Choroid plexus epithelial cell (primary cell): ENCODE measurements around the gene SCAPER.

Experiments used
- DNase-seq: peaks from one replicate; pipeline ENCODE4 v3.0.0-alpha.2; 2010; ENCODE audit warnings: low read depth
- H3K4me3 ChIP-seq: 2 replicates; pipeline ENCODE4 v1.5.1; 2011; ENCODE audit warnings: low read depth, mild to moderate bottlenecking, control low read depth, low read length, moderate library complexity
- TF ChIP-seq, protein P1 (sequence below): conservative IDR thresholded peaks from 2 replicates; pipeline ENCODE4 v1.5.1; 2011; ENCODE audit warnings: low read depth, mild to moderate bottlenecking, control low read depth, inconsistent platforms, low read length, moderate library complexity

The SCAPER gene

DNA sequence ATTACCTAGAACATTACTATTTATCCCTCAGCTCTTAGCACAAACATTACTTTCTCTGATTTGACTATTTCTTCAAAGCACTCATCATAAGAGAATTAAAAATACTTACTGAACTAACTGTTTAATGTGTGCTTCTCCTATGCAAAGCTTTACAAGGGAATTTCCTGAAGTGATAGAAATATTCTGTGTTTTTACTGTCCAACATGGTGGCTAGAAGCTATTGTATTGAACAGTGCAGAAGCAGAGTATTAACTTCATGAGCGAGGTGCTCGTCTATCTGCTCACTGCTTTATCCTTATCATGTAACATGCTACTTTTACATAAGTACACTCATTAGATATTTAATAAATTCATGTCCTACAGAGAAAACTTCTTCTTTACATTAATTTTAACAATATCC, 329.5 kb downstream of the SCAPER start:
- DNase-seq = no peak
- no peak overlapping the region for H3K4me3 ChIP-seq
- TF ChIP-seq, protein P1, sequence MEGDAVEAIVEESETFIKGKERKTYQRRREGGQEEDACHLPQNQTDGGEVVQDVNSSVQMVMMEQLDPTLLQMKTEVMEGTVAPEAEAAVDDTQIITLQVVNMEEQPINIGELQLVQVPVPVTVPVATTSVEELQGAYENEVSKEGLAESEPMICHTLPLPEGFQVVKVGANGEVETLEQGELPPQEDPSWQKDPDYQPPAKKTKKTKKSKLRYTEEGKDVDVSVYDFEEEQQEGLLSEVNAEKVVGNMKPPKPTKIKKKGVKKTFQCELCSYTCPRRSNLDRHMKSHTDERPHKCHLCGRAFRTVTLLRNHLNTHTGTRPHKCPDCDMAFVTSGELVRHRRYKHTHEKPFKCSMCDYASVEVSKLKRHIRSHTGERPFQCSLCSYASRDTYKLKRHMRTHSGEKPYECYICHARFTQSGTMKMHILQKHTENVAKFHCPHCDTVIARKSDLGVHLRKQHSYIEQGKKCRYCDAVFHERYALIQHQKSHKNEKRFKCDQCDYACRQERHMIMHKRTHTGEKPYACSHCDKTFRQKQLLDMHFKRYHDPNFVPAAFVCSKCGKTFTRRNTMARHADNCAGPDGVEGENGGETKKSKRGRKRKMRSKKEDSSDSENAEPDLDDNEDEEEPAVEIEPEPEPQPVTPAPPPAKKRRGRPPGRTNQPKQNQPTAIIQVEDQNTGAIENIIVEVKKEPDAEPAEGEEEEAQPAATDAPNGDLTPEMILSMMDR = no peak

DNA sequence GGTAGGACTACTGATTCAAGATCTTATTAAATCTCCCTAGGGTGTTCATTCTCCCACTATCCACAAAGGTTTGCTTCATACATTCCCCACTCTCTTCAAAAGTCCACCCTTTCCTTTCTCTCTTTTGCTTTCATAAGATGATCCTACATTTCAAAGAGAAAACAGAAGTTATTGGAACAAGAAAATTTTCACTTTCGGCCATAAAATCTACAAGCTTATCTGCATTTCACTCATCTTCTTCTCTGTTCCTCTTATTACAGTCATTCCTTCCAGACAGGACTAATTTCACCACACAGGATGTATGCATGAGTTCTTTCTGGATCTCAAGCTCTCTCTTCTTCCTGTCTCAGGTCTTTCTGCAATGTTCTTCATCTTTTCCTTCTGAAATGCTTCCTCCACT, 329.9 kb downstream of the SCAPER start:
- DNase-seq = peak; percentile 5
- no peak overlapping the region for H3K4me3 ChIP-seq

DNA sequence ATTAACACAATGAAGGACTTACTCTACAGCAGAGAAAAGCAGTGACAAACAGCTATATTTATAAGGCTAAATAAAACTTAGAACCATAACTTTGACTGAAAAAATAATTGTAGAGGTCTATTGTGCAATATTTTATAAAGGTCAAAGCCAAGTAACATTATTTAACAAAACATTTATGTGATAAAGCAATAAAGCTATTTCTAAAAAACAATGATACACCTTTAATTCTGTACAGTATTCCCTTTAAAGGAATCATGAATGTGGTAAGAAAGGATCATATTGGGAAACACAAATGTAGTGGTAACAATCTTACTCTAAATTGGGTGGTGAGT, 332.2 kb downstream of the SCAPER start:
- no peak for DNase-seq
- TF ChIP-seq, protein P1 = no peak

More for the DNA sequence above, 329.9 kb downstream of the SCAPER start:
- TF ChIP-seq, protein P1 = no peak

DNA sequence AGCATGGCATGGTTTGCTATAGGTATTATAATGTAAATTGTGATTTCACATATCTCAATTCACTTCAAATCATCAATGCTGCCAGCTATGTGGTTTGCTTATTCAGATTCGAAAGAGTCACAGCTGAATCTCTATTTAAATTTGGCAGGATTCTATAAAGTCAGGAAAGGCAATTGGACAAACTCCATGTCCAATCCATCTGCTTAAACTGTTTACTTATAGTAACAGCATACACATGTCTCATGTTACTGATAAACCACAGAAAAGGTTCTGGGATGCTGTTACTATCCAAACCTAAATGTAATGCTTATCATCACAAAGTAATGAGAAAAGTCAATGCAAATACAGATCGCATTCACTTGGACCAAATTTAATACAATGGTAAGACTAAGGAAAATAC, 338.9 kb downstream of the SCAPER start:
- TF ChIP-seq, protein P1 = no peak
- H3K4me3 ChIP-seq = no peak overlapping the region
- DNase-seq = peak; percentile 13

More for the DNA sequence above, 332.2 kb downstream of the SCAPER start:
- H3K4me3 ChIP-seq = no peak overlapping the region

DNA sequence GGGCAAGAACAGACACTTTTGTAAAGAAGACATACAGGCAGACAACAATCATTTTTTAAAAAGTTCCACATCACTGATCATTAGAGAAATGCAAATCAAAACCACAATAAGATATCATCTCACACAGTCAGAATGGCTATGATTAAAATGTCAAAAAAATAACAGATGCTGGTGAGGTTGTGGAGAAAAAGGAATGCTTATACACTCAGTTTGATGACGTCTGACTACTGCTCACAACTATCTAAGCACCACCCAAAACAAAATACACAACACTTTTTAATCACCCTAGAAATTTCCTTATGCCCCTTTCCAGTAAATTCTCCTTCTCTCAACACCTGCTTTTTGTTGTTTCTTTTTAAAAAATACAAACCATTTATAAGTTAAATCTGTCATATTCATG, 339.8 kb downstream of the SCAPER start:
- no peak overlapping the region for H3K4me3 ChIP-seq
- TF ChIP-seq, protein P1 = no peak
- DNase-seq = no peak

DNA sequence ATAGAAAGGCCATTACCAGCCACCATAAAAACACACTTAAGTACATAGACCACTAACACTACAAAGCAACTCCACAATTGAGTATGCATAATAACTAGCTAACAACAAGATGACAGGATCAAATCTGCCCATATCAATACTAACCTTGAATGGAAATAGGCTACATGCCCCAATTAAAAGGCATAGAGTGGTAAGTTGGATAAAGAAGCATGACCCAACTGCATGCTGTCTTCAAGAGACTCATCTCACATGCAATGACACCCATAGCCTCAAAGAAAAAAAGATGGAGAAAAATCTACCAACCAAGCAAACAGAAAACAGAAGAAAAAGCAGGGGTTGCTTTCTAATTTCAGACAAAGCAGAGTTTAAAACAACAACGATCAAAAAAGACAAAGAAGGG, 349.9 kb downstream of the SCAPER start:
- TF ChIP-seq, protein P1 = no peak
- DNase-seq = no peak
- no peak overlapping the region for H3K4me3 ChIP-seq

DNA sequence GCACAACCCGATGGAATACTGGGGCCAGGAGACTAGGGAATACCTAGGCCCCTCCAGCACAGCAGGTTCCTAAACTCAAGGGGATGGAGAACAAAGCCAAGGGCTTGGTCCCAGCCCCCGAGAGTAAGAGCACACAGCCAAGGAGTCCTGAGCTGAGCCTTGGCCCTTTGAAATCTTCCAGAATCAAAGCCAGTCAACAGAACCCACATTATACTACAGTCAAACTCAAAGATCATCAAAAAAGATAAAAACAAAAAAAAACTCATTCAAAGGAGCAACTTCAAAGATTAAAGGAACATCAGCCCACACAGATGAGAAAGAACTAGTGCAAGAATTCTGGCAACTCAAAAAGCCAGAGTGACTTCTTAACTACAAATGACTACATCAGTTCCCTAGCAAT, 351.6 kb downstream of the SCAPER start:
- H3K4me3 ChIP-seq = no peak overlapping the region
- DNase-seq = no peak
- TF ChIP-seq, protein P1 = no peak
